Measurements from ENCODE around the gene AGPS. TPM values are rescaled to one million over a fixed set of nuclear protein-coding genes. Genes with fewer than 3 reads are reported as not detected.

The AGPS gene
- total and polyA plus RNA-seq, 2 of the 13 experiments (the other 11 are each of a cell fraction or from before 2014, with no cell fraction given), result 39.4 to 99.0 TPM

DNA sequence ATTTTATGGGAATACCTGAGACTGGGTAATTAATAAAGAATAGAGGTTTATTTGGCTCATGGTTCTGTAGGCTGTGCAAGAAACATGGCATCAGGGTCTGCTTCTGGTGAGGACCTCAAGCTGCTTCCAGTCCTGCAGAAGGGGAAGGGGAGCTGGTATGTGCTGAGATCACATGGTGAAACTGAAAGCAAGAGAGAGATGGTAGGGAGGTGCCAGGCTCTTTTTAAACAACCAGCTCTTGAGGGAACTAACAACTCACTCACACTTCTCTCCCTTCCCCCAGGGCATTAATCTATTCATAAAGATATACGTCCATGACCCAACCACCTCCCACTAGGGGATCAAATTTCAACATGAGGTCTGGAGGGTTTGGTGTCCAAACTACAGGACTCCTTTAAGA, 40.1 kb downstream of the AGPS start:
- Histone ChIP-seq H3K36me3 (replicated peaks in 1 of 2; ENCODE audit: control insufficient read depth in 1 of 2, insufficient read depth in 2 of 2, low read length in 2 of 2) (peaks cover 10 to 46% of the 10 kb centered on the region in 2 experiments; a peak in 4 of 5 replicates), H3K4me3 (replicated peaks in 1 of 3; ENCODE audit: insufficient read depth in 1 of 3, low read depth in 2 of 3, low read length in 3 of 3) (no peak overlapping the region), H3K4me1 (ENCODE audit: insufficient read depth, low read length) (peaks cover 33% of the 10 kb centered on the region), H3K9ac (ENCODE audit: insufficient read depth, low read depth, low read length) (no peak overlapping the region), H3K27ac (ENCODE audit: extremely low read length, insufficient read depth, low read length) (no peak overlapping the region), H3K4me2 (ENCODE audit: low read depth, low read length) (no peak overlapping the region), H3K27me3 (ENCODE audit: control insufficient read depth in 1 of 2, insufficient read depth in 2 of 2, low read length in 2 of 2) (no peaks in the 10 kb centered on the region), H3K79me2 (ENCODE audit: insufficient read depth, low read length) (peaks cover 72% of the 10 kb centered on the region), H2AFZ (ENCODE audit: low read length) (no peak overlapping the region), H3K9me3 (ENCODE audit: low read length) (0 out of 2 replicates have a peak, but pooled peaks cover 3% of the 10 kb centered on the region), H4K20me1 (ENCODE audit: insufficient read depth, low read length) (peaks cover 22% of the 10 kb centered on the region; the same call in 1 of the 2 replicates)
- BruUV-seq (replicated peaks), result no TSS peak
- CTCF ChIA-PET (ENCODE audit: low intra/inter-chr PET ratio, low total read pairs), result no interaction called here
- intact Hi-C loops (cut with micrococcal nuclease; ENCODE audit: unreplicated experiment), result no loop called here
- in situ Hi-C loops (cut with HindIII; ENCODE audit: extremely low pct_ligation_motif_present, low pct_unique_long_range_greater_than_20kb), result no loop called here
- POLR2A ChIA-PET, result no interaction called here
- TF ChIP-seq ZNF510 (CRISPR knock-in tag; IDR thresholded peaks at IDR 0.05; ENCODE audit: low read depth), result no peak
- TF ChIP-seq, protein P1, sequence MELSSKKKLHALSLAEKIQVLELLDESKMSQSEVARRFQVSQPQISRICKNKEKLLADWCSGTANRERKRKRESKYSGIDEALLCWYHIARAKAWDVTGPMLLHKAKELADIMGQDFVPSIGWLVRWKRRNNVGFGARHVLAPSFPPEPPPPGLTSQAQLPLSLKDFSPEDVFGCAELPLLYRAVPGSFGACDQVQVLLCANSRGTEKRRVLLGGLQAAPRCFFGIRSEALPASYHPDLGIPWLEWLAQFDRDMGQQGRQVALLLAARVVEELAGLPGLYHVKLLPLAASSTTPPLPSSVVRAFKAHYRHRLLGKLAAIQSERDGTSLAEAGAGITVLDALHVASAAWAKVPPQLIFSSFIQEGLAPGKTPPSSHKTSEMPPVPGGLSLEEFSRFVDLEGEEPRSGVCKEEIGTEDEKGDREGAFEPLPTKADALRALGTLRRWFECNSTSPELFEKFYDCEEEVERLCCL (CRISPR knock-in tag; IDR thresholded peaks at IDR 0.05; ENCODE audit: borderline replicate concordance), result no peak
- 0 out of 2 replicates have a peak, but pooled peaks have one; percentile 29 for TF ChIP-seq ZNF766 (CRISPR knock-in tag; IDR thresholded peaks at IDR 0.05; ENCODE audit: borderline replicate concordance)
- TF ChIP-seq, protein P2, sequence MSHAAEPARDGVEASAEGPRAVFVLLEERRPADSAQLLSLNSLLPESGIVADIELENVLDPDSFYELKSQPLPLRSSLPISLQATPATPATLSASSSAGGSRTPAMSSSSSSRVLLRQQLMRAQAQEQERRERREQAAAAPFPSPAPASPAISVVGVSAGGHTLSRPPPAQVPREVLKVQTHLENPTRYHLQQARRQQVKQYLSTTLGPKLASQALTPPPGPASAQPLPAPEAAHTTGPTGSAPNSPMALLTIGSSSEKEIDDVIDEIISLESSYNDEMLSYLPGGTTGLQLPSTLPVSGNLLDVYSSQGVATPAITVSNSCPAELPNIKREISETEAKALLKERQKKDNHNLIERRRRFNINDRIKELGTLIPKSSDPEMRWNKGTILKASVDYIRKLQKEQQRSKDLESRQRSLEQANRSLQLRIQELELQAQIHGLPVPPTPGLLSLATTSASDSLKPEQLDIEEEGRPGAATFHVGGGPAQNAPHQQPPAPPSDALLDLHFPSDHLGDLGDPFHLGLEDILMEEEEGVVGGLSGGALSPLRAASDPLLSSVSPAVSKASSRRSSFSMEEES (CRISPR knock-in tag; IDR thresholded peaks at IDR 0.05), result no peak
- peak; percentile 84 for TF ChIP-seq RBM22 (optimal IDR thresholded peaks at IDR 0.05; ENCODE audit: low read length)
- no peak for TF ChIP-seq ASH2L (IDR thresholded peaks at IDR 0.05; ENCODE audit: insufficient read length, low read depth, low read length)
- TF ChIP-seq, protein P3, sequence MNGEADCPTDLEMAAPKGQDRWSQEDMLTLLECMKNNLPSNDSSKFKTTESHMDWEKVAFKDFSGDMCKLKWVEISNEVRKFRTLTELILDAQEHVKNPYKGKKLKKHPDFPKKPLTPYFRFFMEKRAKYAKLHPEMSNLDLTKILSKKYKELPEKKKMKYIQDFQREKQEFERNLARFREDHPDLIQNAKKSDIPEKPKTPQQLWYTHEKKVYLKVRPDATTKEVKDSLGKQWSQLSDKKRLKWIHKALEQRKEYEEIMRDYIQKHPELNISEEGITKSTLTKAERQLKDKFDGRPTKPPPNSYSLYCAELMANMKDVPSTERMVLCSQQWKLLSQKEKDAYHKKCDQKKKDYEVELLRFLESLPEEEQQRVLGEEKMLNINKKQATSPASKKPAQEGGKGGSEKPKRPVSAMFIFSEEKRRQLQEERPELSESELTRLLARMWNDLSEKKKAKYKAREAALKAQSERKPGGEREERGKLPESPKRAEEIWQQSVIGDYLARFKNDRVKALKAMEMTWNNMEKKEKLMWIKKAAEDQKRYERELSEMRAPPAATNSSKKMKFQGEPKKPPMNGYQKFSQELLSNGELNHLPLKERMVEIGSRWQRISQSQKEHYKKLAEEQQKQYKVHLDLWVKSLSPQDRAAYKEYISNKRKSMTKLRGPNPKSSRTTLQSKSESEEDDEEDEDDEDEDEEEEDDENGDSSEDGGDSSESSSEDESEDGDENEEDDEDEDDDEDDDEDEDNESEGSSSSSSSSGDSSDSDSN (CRISPR knock-in tag; IDR thresholded peaks at IDR 0.05), result no peak
- TF ChIP-seq ZNF761 (CRISPR knock-in tag; conservative IDR thresholded peaks at IDR 0.05), result no peak
- no peak for TF ChIP-seq ZNF749 (CRISPR knock-in tag; IDR thresholded peaks at IDR 0.05; ENCODE audit: borderline replicate concordance)
- TF ChIP-seq FLYWCH1 (CRISPR knock-in tag; IDR thresholded peaks at IDR 0.05), result no peak
- TF ChIP-seq POLR2AphosphoS5 (IDR thresholded peaks at IDR 0.05; ENCODE audit: low read depth, low read length), result no peak
- TF ChIP-seq MTA3 (CRISPR knock-in tag; IDR thresholded peaks at IDR 0.05), result no peak
- TF ChIP-seq ZNF563 (CRISPR knock-in tag; IDR thresholded peaks at IDR 0.05), result no peak
- WGBS (ENCODE audit: low lambda C conversion rate), result 94% methylated on average over 1 of the region's 1 CpG
- ATAC-seq (no peak), FAIRE-seq (no peak), DNase-seq (ENCODE audit: low spot score) (no peak)
